ENCODE results near the gene P2RY14. TPM values are rescaled to one million over a fixed set of nuclear protein-coding genes. Genes with fewer than 3 reads are reported as not detected.

The P2RY14 gene
- total RNA-seq, 1 donor from 2014 or later: not detected

DNA sequence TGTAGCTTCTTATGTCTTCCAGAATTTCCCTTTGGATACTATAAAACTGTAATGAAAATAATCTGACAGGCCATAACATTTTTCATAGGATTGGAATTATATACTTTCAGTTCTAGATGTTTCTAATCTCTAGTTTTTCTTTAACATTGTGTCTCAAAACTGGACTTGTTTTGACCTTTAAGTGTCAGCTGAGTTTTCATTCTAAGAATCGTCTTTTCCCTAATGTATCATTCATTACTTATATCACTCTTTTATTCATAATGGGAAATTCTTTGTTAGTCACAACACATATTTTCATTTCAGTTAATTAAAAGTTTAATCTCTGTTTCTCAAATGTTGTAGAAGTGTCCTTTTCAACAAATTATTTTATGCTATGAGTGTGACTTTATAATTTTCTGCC is 87.2 kb downstream of the P2RY14 start:
- H3K4me1 Mint-ChIP-seq (ENCODE audit: unreplicated experiment): no peaks in the 10 kb centered on the region
- DNase-seq (ENCODE audit: extremely low spot score, unreplicated experiment): no peak
- H3K4me3 Mint-ChIP-seq (ENCODE audit: unreplicated experiment): no peak overlapping the region
- H3K27me3 Mint-ChIP-seq (ENCODE audit: unreplicated experiment): no peaks in the 10 kb centered on the region
- H3K9me3 Mint-ChIP-seq (ENCODE audit: unreplicated experiment): no peaks in the 10 kb centered on the region
- no peaks in the 10 kb centered on the region for H3K36me3 Mint-ChIP-seq (ENCODE audit: unreplicated experiment)
- TF ChIP-seq, protein P1, sequence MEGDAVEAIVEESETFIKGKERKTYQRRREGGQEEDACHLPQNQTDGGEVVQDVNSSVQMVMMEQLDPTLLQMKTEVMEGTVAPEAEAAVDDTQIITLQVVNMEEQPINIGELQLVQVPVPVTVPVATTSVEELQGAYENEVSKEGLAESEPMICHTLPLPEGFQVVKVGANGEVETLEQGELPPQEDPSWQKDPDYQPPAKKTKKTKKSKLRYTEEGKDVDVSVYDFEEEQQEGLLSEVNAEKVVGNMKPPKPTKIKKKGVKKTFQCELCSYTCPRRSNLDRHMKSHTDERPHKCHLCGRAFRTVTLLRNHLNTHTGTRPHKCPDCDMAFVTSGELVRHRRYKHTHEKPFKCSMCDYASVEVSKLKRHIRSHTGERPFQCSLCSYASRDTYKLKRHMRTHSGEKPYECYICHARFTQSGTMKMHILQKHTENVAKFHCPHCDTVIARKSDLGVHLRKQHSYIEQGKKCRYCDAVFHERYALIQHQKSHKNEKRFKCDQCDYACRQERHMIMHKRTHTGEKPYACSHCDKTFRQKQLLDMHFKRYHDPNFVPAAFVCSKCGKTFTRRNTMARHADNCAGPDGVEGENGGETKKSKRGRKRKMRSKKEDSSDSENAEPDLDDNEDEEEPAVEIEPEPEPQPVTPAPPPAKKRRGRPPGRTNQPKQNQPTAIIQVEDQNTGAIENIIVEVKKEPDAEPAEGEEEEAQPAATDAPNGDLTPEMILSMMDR (IDR thresholded peaks at IDR 0.05): no peak
- H3K27ac Mint-ChIP-seq (ENCODE audit: unreplicated experiment): no peak overlapping the region

- no peaks in the 10 kb centered on the region for H3K4me1 Mint-ChIP-seq (ENCODE audit: unreplicated experiment)
- no peaks in the 10 kb centered on the region for H3K9me3 Mint-ChIP-seq (ENCODE audit: unreplicated experiment)
- H3K27ac Mint-ChIP-seq (ENCODE audit: unreplicated experiment): no peak overlapping the region
- H3K27me3 Mint-ChIP-seq (ENCODE audit: unreplicated experiment): peaks cover 3% of the 10 kb centered on the region
- no peak overlapping the region for H3K4me3 Mint-ChIP-seq (ENCODE audit: unreplicated experiment)
- no peak for DNase-seq (ENCODE audit: extremely low spot score, unreplicated experiment)
- no peaks in the 10 kb centered on the region for H3K36me3 Mint-ChIP-seq (ENCODE audit: unreplicated experiment)
- TF ChIP-seq, protein P1 (IDR thresholded peaks at IDR 0.05): no peak
These were observed 95.1 kb downstream of the P2RY14 start for GRCh38 chr3:151183265-151183671.

- Mint-ChIP-seq H3K4me3 (ENCODE audit: unreplicated experiment) (no peak overlapping the region), H3K36me3 (ENCODE audit: unreplicated experiment) (no peaks in the 10 kb centered on the region), H3K27me3 (ENCODE audit: unreplicated experiment) (peaks cover 3% of the 10 kb centered on the region), H3K9me3 (ENCODE audit: unreplicated experiment) (no peaks in the 10 kb centered on the region), H3K4me1 (ENCODE audit: unreplicated experiment) (no peaks in the 10 kb centered on the region), H3K27ac (ENCODE audit: unreplicated experiment) (no peak overlapping the region)
- TF ChIP-seq, protein P1 (IDR thresholded peaks at IDR 0.05): no peak
- no peak for DNase-seq (ENCODE audit: extremely low spot score, unreplicated experiment)
These were observed 95.8 kb downstream of the P2RY14 start for GRCh38 chr3:151182349-151183079.

DNA sequence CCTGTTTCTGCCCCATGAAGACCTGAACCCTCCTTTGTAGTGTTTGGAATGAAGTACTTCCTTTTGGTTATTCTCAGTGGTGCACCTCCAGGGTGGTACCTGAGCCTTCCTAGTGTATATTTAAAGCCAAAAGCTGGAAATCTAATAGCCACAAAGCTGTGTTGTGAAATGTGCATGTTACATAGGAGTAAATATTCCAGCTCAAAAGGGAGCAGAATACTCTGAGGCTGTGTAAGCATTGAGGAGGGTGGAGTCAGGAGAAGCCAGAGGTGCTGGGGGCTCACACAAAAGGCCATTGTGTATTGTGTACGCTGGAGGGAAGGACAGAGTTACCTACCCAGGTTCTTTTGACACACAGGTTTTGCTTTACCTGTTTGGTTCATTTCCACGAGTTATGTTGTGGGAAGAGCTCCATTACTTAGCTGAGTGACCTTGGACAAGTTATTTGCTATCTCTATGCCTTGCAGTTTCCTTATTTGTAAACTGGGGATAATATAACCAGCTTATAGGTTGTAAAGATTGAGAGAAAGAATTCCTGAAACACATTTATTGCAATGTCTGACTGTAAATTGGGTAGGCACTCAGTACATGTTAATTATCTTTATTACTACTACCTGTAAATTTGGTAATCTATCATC is 100.0 kb downstream of the P2RY14 start:
- no peak for DNase-seq (ENCODE audit: extremely low spot score, unreplicated experiment)
- TF ChIP-seq, protein P1 (IDR thresholded peaks at IDR 0.05): no peak
- H3K4me3 Mint-ChIP-seq (ENCODE audit: unreplicated experiment): no peak overlapping the region
- no peak overlapping the region for H3K27ac Mint-ChIP-seq (ENCODE audit: unreplicated experiment)
- no peaks in the 10 kb centered on the region for H3K36me3 Mint-ChIP-seq (ENCODE audit: unreplicated experiment)
- no peaks in the 10 kb centered on the region for H3K9me3 Mint-ChIP-seq (ENCODE audit: unreplicated experiment)
- H3K27me3 Mint-ChIP-seq (ENCODE audit: unreplicated experiment): peaks cover 3% of the 10 kb centered on the region
- H3K4me1 Mint-ChIP-seq (ENCODE audit: unreplicated experiment): no peaks in the 10 kb centered on the region

DNA sequence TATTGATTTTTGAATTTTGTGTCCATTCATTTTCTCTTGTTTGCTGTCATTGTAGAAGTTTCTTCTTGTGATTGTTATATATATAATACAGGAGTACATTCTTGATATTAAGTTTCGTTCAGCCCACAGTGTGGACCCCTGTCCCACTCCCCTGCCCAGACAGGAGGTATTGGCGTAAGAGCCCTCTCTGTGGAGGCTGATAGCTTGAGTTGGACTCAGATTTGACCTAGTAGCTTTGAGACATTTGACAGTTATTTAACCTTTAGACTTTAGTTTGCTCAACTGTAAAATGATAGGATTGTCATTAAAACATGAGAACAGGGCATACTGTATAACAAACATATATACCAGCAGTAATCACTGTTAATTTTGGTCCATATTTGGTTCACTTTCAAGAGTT is 102.4 kb downstream of the P2RY14 start:
- Mint-ChIP-seq H3K36me3 (ENCODE audit: unreplicated experiment) (no peaks in the 10 kb centered on the region), H3K27ac (ENCODE audit: unreplicated experiment) (no peak overlapping the region), H3K4me3 (ENCODE audit: unreplicated experiment) (no peak overlapping the region), H3K4me1 (ENCODE audit: unreplicated experiment) (no peaks in the 10 kb centered on the region), H3K27me3 (ENCODE audit: unreplicated experiment) (peaks cover 3% of the 10 kb centered on the region), H3K9me3 (ENCODE audit: unreplicated experiment) (no peaks in the 10 kb centered on the region)
- no peak for DNase-seq (ENCODE audit: extremely low spot score, unreplicated experiment)
- TF ChIP-seq, protein P1 (IDR thresholded peaks at IDR 0.05): no peak

Measured in osteocyte (in vitro differentiated cells).